HCT116 (cell line): Measurements from ENCODE around the gene ERC2. TPM values are rescaled to one million over a fixed set of nuclear protein-coding genes. Genes with fewer than 3 reads are reported as not detected.

Experiments used
- ATAC-seq: fragments of 200-7000 bp; cut with Tn5 transposase; 2 replicates; pipeline ENCODE4 v1.9.1; 2020; ENCODE audit warnings: mild to moderate bottlenecking, moderate library complexity
- BruUV-seq: library from RNA; stranded (reverse); fragments of 400-500 nt; replicated peaks from 2 replicates; lab custom pipeline; 2021; lab: Mats Ljungman, UMichigan
- CTCF ChIA-PET: fragments of 300-600 bp; sonication (Branson Sonifier 250); formaldehyde crosslinking; loops from one replicate; lab custom pipeline; 2021; ENCODE audit warnings: antibody characterized with exemption; lab: Charles Lee
- POLR2A ChIA-PET: fragments of 300-600, 350-600 bp; sonication (Branson Sonifier 250); formaldehyde crosslinking; loops from one replicate; lab custom pipeline; 2021; ENCODE audit warnings: antibody characterized with exemption; lab: Charles Lee
- RAD21 ChIA-PET, 2 experiments: fragments of 300-600 bp; sonication (Branson Sonifier 250); formaldehyde crosslinking; loops; one replicate each; lab custom pipeline; 2023; ENCODE audit warnings: low total read pairs in 2 of 2; ENCODE audit not compliant: uncharacterized antibody in 2 of 2, unreplicated experiment in 2 of 2, low non-redundant PET in 1 of 2; lab: Charles Lee
- DNase-seq: peaks from one replicate; pipeline ENCODE4 v3.0.0-alpha.2; 2010; ENCODE audit warnings: low read depth, low spot score
- H2AFZ ChIP-seq: fragments of 200-600 bp; shearing (Covaris generic), sonication (generic); 2 replicates; pipeline ENCODE4 v1.6.1; 2017; ENCODE audit warnings: low read depth, mixed run types, mixed read lengths, antibody characterized with exemption, low read length; ENCODE audit not compliant: poor library complexity, severe bottlenecking
- H3K27ac ChIP-seq: 2 replicates; pipeline ENCODE4 v1.5.1; 2012; ENCODE audit warnings: low read depth, low read length
- H3K27me3 ChIP-seq: fragments of 200-600 bp; sonication (generic); 2 replicates; pipeline ENCODE4 v1.6.1; 2016; ENCODE audit warnings: mixed run types, low read length, mixed read lengths; ENCODE audit not compliant: insufficient read depth
- H3K36me3 ChIP-seq, 2 experiments: fragments of 200-500 bp in 1 of 2; fragments of 200-600 bp in 1 of 2; sonication (Bioruptor generic) in 1 of 2; sonication (generic) in 1 of 2; 2 replicates each; pipeline versions ENCODE4 v1.5.1 to v1.6.1; 2014 to 2016; ENCODE audit warnings: low read length in 2 of 2, inconsistent platforms in 1 of 2, mixed read lengths in 1 of 2, mixed run types in 1 of 2; ENCODE audit not compliant: insufficient read depth in 2 of 2, control insufficient read depth in 1 of 2
- H3K4me1 ChIP-seq, 2 experiments: fragments of 200-600 bp in 1 of 2; sonication (generic) in 1 of 2; 2 replicates each; pipeline versions ENCODE4 v1.5.1 to v1.6.1; 2012 to 2017; ENCODE audit warnings: low read length in 2 of 2, inconsistent platforms in 1 of 2, mild to moderate bottlenecking in 1 of 2, mixed read lengths in 1 of 2, mixed run types in 1 of 2, moderate library complexity in 1 of 2; ENCODE audit not compliant: insufficient read depth in 2 of 2, control insufficient read depth in 1 of 2
- H3K4me2 ChIP-seq: fragments of 200-600 bp; sonication (generic); 2 replicates; pipeline ENCODE4 v1.6.1; 2017; ENCODE audit warnings: mixed run types, low read length, mixed read lengths
- H3K4me3 ChIP-seq, 2 experiments: fragments of 200-600 bp in 1 of 2; sonication (generic) in 1 of 2; replicated peaks in 1 of 2; 2 replicates each; pipeline ENCODE4 v1.5.1; 2011 to 2016; ENCODE audit warnings: low read length in 2 of 2, control low read depth in 1 of 2, low read depth in 1 of 2, mild to moderate bottlenecking in 1 of 2, mixed read lengths in 1 of 2, mixed run types in 1 of 2
- H3K79me2 ChIP-seq: fragments of 200-600 bp; sonication (generic); 2 replicates; pipeline ENCODE4 v1.6.1; 2017; ENCODE audit warnings: mild to moderate bottlenecking, mixed run types, low read length, moderate library complexity, mixed read lengths; ENCODE audit not compliant: insufficient read depth
- H3K9ac ChIP-seq: fragments of 200-600 bp; sonication (generic); 2 replicates; pipeline ENCODE4 v1.6.1; 2016; ENCODE audit warnings: low read length, mixed read lengths
- H3K9me2 ChIP-seq: fragments of 200-600 bp; sonication (generic), shearing (Covaris generic); 2 replicates; pipeline ENCODE4 v1.6.1; 2017; ENCODE audit warnings: mixed run types, mild to moderate bottlenecking, moderate library complexity; ENCODE audit not compliant: insufficient read depth
- H3K9me3 ChIP-seq, 2 experiments: fragments of 200-500 bp in 1 of 2; fragments of 200-600 bp in 1 of 2; sonication (Bioruptor generic) in 1 of 2; sonication (generic) in 1 of 2; 2 replicates each; pipeline ENCODE4 v1.6.1; 2014 to 2017; ENCODE audit warnings: low read length in 2 of 2, mixed read lengths in 2 of 2, inconsistent platforms in 1 of 2, low read depth in 1 of 2, mild to moderate bottlenecking in 1 of 2, mixed run types in 1 of 2, moderate library complexity in 1 of 2; ENCODE audit not compliant: control insufficient read depth in 1 of 2, insufficient read depth in 1 of 2
- H4K20me1 ChIP-seq: fragments of 200-600 bp; sonication (generic), shearing (Covaris generic); 2 replicates; pipeline ENCODE4 v1.6.1; 2017; ENCODE audit warnings: mixed run types, mild to moderate bottlenecking, moderate library complexity; ENCODE audit not compliant: insufficient read depth
- CTCF ChIP-seq, 3 experiments: fragments of 200-600 bp in 1 of 3; sonication (generic) in 1 of 3; IDR thresholded peaks in 2 of 3; conservative IDR thresholded peaks in 1 of 3; 2 replicates each; pipeline ENCODE4 v1.5.1; 2012 to 2017; ENCODE audit warnings: low read depth in 2 of 3, low read length in 2 of 3, antibody characterized with exemption in 1 of 3, borderline replicate concordance in 1 of 3, control low read depth in 1 of 3, mild to moderate bottlenecking in 1 of 3, mixed read lengths in 1 of 3, mixed run types in 1 of 3, moderate library complexity in 1 of 3; ENCODE audit not compliant: insufficient read depth in 1 of 3
- JUND ChIP-seq: IDR thresholded peaks from 2 replicates; pipeline ENCODE4 v1.6.1; 2012
- POLR2A ChIP-seq: IDR thresholded peaks from 2 replicates; pipeline ENCODE4 v1.7.0; 2011; ENCODE audit warnings: borderline replicate concordance; ENCODE audit not compliant: insufficient read depth, insufficient read length; ENCODE audit errors: extremely low read depth
- REST ChIP-seq: IDR thresholded peaks from 2 replicates; pipeline ENCODE4 v1.6.1; 2012; ENCODE audit warnings: low read depth
- SP1 ChIP-seq: IDR thresholded peaks from 2 replicates; pipeline ENCODE4 v1.6.1; 2012; ENCODE audit warnings: low read depth
- SRF ChIP-seq: IDR thresholded peaks from 2 replicates; pipeline ENCODE4 v1.6.1; 2012; ENCODE audit warnings: low read depth
- ZFX ChIP-seq: fragments of 450-650 bp; IDR thresholded peaks from 2 replicates; pipeline ENCODE4 v1.6.1; 2017
- intact Hi-C: fragments of 100-400 bp; cut with micrococcal nuclease; formaldehyde crosslinking; loops from 2 replicates; pipeline ENCODE4 v1.10.0; 2022
- total RNA-seq: library from RNA; stranded (reverse); gene quantifications from one replicate; pipeline ENCODE4 v1.2.1, GENCODE V29; 2021; ENCODE audit not compliant: unreplicated experiment
- TF ChIP-seq, protein P1 (sequence below): IDR thresholded peaks from 2 replicates; pipeline ENCODE4 v1.6.1; 2012
- TF ChIP-seq, protein P2 (sequence below): IDR thresholded peaks from 2 replicates; pipeline ENCODE4 v1.6.1; 2012

ERC2 gene
- total RNA-seq, 1 experiment from 2014 or later = not detected

- TF ChIP-seq REST = no peak
- no peak for TF ChIP-seq SP1
- no peak for TF ChIP-seq JUND
- no peak for TF ChIP-seq POLR2A
- TF ChIP-seq CTCF (IDR thresholded peaks at IDR 0.05 in 2 of 3, conservative IDR thresholded peaks at IDR 0.05 in 1 of 3; ENCODE audit: borderline replicate concordance in 1 of 3, insufficient read depth in 1 of 3, low read depth in 2 of 3, low read length in 2 of 3) = no peak
- TF ChIP-seq SRF = no peak
These were observed 533.5 kb downstream of the ERC2 start (continued) for GRCh38 chr3:55934771-55935170.

DNA sequence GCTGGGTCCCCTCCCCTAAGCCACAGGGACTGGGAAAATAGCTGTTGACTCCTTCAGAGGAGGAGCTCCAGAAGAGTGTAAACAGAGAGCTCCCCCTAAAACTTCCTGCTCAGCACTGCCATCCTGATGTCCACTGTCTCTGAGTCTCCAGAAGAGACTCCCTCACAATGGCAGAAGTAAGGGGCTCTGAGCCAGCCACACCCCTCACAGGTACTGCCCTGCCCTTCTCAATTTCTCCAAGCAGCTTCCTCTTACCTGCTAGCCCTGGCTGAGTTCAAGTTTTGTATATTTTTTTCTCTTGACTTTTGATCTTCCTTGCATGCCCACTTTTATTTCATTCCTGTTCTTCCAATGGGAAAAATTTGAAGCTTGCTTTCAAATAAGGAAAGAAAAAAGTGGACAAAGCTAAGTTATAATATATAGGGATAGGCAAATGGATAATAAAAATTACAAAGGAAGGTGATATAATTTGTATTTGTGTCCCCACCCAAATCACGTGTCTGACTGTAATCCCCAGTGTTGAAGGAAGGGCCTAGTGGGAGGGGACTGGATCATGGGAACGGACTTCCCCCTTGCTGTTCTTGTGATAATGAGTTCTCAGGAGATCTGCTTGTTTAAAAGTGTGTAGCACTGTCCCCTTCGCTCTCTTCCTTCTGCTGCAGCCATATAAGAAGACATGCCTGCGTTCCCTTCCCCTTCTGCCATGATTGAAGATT lies 539.0 kb downstream of the ERC2 start:
- no peak overlapping the region for H3K9ac ChIP-seq
- H2AFZ ChIP-seq = no peak overlapping the region
- H3K9me3 ChIP-seq = no peaks in the 10 kb centered on the region; a peak in 2 of 4 replicates
- no peaks in the 10 kb centered on the region for H3K27me3 ChIP-seq
- TF ChIP-seq, protein P1, sequence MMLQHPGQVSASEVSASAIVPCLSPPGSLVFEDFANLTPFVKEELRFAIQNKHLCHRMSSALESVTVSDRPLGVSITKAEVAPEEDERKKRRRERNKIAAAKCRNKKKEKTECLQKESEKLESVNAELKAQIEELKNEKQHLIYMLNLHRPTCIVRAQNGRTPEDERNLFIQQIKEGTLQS = no peak
- TF ChIP-seq, protein P2, sequence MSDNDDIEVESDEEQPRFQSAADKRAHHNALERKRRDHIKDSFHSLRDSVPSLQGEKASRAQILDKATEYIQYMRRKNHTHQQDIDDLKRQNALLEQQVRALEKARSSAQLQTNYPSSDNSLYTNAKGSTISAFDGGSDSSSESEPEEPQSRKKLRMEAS = no peak
- TF ChIP-seq ZFX = no peak
- no peak overlapping the region for H3K4me2 ChIP-seq
- DNase-seq = no peak
- H3K4me3 ChIP-seq = no peak overlapping the region
- no peaks in the 10 kb centered on the region for H3K36me3 ChIP-seq
- no peaks in the 10 kb centered on the region for H4K20me1 ChIP-seq
- intact Hi-C loops = no loop called here
- H3K27ac ChIP-seq = no peak overlapping the region
- H3K9me2 ChIP-seq = no peaks in the 10 kb centered on the region
- BruUV-seq = no TSS peak
- no peaks in the 10 kb centered on the region for H3K79me2 ChIP-seq
- POLR2A ChIA-PET = no interaction called here
- RAD21 ChIA-PET = no interaction called here
- ATAC-seq = no peak
- CTCF ChIA-PET = no interaction called here
- no peaks in the 10 kb centered on the region for H3K4me1 ChIP-seq
